ENCODE measurements around the gene SDF2.
"Not testable (repeated sequence)": the region's sequence is repeated elsewhere in the genome, so short reads cannot be mapped to it uniquely, and the experiment has no call there.

The SDF2 gene

GRCh38 chr17:28626818-28627217, 34.9 kb downstream of the SDF2 start:
- no peak for DNase-seq (ENCODE audit: low spot score)

- no peak for DNase-seq (ENCODE audit: low spot score)
These were observed 37.6 kb downstream of the SDF2 start for GRCh38 chr17:28624148-28624547.

- no peak for DNase-seq (ENCODE audit: low spot score)
These were observed 38.0 kb downstream of the SDF2 start for GRCh38 chr17:28623696-28624095.

- no peak for DNase-seq (ENCODE audit: low spot score)
These were observed 39.5 kb downstream of the SDF2 start for GRCh38 chr17:28622186-28622585.

GRCh38 chr17:28620010-28620409, 41.7 kb downstream of the SDF2 start:
- no peak for DNase-seq (ENCODE audit: low spot score)

- no peak for DNase-seq (ENCODE audit: low spot score)
These were observed 43.2 kb downstream of the SDF2 start for GRCh38 chr17:28618464-28618863.

GRCh38 chr17:28616281-28616680, 45.4 kb downstream of the SDF2 start:
- no peak for DNase-seq (ENCODE audit: low spot score)

- no peak for DNase-seq (ENCODE audit: low spot score)
These were observed 46.3 kb downstream of the SDF2 start for GRCh38 chr17:28615260-28615940.

- no peak for DNase-seq (ENCODE audit: low spot score)
These were observed 47.8 kb downstream of the SDF2 start, which contains the start of gene RSKR for GRCh38 chr17:28613931-28614381. RSKR (minus strand) TSS chr17:28614185; CDS start chr17:28614161, 24 bp downstream.

- peak; percentile 25 for DNase-seq (ENCODE audit: low spot score)
These were observed 48.5 kb downstream of the SDF2 start for GRCh38 chr17:28612936-28613872.

GRCh38 chr17:28612531-28612930, 49.2 kb downstream of the SDF2 start:
- no peak for DNase-seq (ENCODE audit: low spot score)

- DNase-seq (ENCODE audit: low spot score) = no peak
These were observed 51.3 kb downstream of the SDF2 start for GRCh38 chr17:28610376-28610775.

GRCh38 chr17:28604031-28604430, 57.7 kb downstream of the SDF2 start:
- DNase-seq (ENCODE audit: low spot score) = not testable (repeated sequence)

- peak; percentile 80 for DNase-seq (ENCODE audit: low spot score)
These were observed 62.2 kb downstream of the SDF2 start for GRCh38 chr17:28599311-28600184.

- DNase-seq (ENCODE audit: low spot score) = peak; percentile 92
These were observed 62.9 kb downstream of the SDF2 start, which contains the start of gene SPAG5 for GRCh38 chr17:28598799-28599310. SPAG5 (minus strand) TSS chr17:28599025; CDS start chr17:28598946, 79 bp downstream.

- DNase-seq (ENCODE audit: low spot score) = no peak
These were observed 63.3 kb downstream of the SDF2 start for GRCh38 chr17:28598389-28598788.
